DOHH2 (cell line): ENCODE measurements around the gene OLFML1.
A peak's percentile ranks its signal among the peaks of the same experiment; 100 is the strongest.
"Not testable (repeated sequence)": the region's sequence is repeated elsewhere in the genome, so short reads cannot be mapped to it uniquely, and the experiment has no call there.

ENCODE experiments used
- H3F3A ChIP-seq: fragments of 200-600 bp; sonication (generic), shearing (Covaris generic); 2 replicates; pipeline ENCODE4 v1.6.0; 2016; ENCODE audit warnings: antibody characterized with exemption, mild to moderate bottlenecking; ENCODE audit not compliant: control insufficient read depth, insufficient read depth
- H3K27ac ChIP-seq: fragments of 200-600 bp; sonication (generic); 2 replicates; pipeline ENCODE4 v1.5.1; 2014; ENCODE audit warnings: low read depth, mild to moderate bottlenecking, low read length, moderate library complexity
- H3K27me3 ChIP-seq: fragments of 200-600 bp; sonication (generic); 2 replicates; pipeline ENCODE4 v1.6.1; 2014; ENCODE audit warnings: mild to moderate bottlenecking, low read length, mixed read lengths; ENCODE audit not compliant: control insufficient read depth
- H3K36me3 ChIP-seq: fragments of 200-600 bp; sonication (generic); 2 replicates; pipeline ENCODE4 v1.6.1; 2014; ENCODE audit warnings: mild to moderate bottlenecking, low read length, moderate library complexity, mixed read lengths; ENCODE audit not compliant: control insufficient read depth
- H3K4me1 ChIP-seq: fragments of 200-600 bp; sonication (generic); 2 replicates; pipeline ENCODE4 v1.6.1; 2014; ENCODE audit warnings: mild to moderate bottlenecking, low read length, mixed read lengths; ENCODE audit not compliant: control insufficient read depth
- H3K4me2 ChIP-seq: fragments of 200-600 bp; sonication (generic); 2 replicates; pipeline ENCODE4 v1.6.0; 2014; ENCODE audit warnings: mild to moderate bottlenecking, low read length, moderate library complexity
- H3K4me3 ChIP-seq: fragments of 200-600 bp; sonication (generic); 2 replicates; pipeline ENCODE4 v1.5.1; 2014; ENCODE audit warnings: mild to moderate bottlenecking, low read length, mixed read lengths
- H3K79me2 ChIP-seq: fragments of 200-600 bp; sonication (generic); 2 replicates; pipeline ENCODE4 v1.6.1; 2014; ENCODE audit warnings: mild to moderate bottlenecking, low read length, mixed read lengths; ENCODE audit not compliant: control insufficient read depth
- H3K9me2 ChIP-seq: fragments of 200-600 bp; sonication (generic); replicated peaks from 2 replicates; pipeline ENCODE4 v1.6.1; 2014; ENCODE audit warnings: mild to moderate bottlenecking, low read length, mixed read lengths; ENCODE audit not compliant: control insufficient read depth
- H3K9me3 ChIP-seq: fragments of 200-600 bp; sonication (generic); 2 replicates; pipeline ENCODE4 v1.6.1; 2014; ENCODE audit warnings: antibody characterized with exemption, low read length, mixed read lengths; ENCODE audit not compliant: control insufficient read depth, insufficient read depth
- H4K20me1 ChIP-seq: fragments of 200-600 bp; sonication (generic); 2 replicates; pipeline ENCODE4 v1.6.0; 2014; ENCODE audit warnings: low read depth, mild to moderate bottlenecking, antibody characterized with exemption, low read length, moderate library complexity; ENCODE audit not compliant: control insufficient read depth, insufficient read depth
- EZH2phosphoT487 ChIP-seq: fragments of 200-600 bp; sonication (generic); IDR thresholded peaks from 2 replicates; pipeline ENCODE4 v1.6.1; 2017; ENCODE audit warnings: borderline replicate concordance, mild to moderate bottlenecking, antibody characterized with exemption, low read length, moderate library complexity, mixed read lengths
- TF ChIP-seq, protein P1 (sequence below): fragments of 200-600 bp; sonication (generic); IDR thresholded peaks from one replicate; pipeline ENCODE4 v1.5.1; 2014; ENCODE audit warnings: antibody characterized with exemption, mild to moderate bottlenecking, low read depth, low read length; ENCODE audit not compliant: poor library complexity, severe bottlenecking

The OLFML1 gene

DNA sequence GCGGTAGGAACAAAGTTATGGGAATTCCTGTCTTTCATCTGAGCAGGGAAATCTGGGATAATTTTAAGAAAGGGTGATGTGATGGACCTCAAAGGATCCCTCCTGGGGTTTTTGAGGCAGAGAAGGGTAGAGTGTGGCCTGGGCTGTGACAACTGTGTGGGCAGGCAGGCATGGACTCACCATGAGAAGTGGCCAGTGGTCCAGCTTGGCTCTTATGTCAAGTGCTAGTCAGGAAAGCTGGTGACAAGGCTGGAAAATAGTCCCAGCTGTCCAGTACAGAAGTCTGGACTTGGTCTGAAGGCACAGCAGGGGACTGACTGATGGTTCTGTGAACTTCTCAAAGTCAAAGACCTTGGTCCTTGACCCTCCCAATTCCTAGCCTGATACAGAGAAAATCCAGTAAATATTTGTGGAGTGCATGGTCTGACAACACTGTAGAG lies 30.2 kb downstream of the OLFML1 start:
- peaks cover 68% of the 10 kb centered on the region for H3K4me1 ChIP-seq
- H3K4me2 ChIP-seq, result peak overlapping the region; percentile 93
- no peaks in the 10 kb centered on the region for H3K9me3 ChIP-seq
- H3K27me3 ChIP-seq, result no peaks in the 10 kb centered on the region
- H3K79me2 ChIP-seq, result peaks cover 65% of the 10 kb centered on the region
- peak overlapping the region; percentile 86 for H3K4me3 ChIP-seq
- H3K36me3 ChIP-seq, result peaks cover 7% of the 10 kb centered on the region
- no peaks in the 10 kb centered on the region for H3K9me2 ChIP-seq
- H4K20me1 ChIP-seq, result no peaks in the 10 kb centered on the region
- H3K27ac ChIP-seq, result no peak overlapping the region
- no peak for TF ChIP-seq EZH2phosphoT487
- TF ChIP-seq, protein P1, sequence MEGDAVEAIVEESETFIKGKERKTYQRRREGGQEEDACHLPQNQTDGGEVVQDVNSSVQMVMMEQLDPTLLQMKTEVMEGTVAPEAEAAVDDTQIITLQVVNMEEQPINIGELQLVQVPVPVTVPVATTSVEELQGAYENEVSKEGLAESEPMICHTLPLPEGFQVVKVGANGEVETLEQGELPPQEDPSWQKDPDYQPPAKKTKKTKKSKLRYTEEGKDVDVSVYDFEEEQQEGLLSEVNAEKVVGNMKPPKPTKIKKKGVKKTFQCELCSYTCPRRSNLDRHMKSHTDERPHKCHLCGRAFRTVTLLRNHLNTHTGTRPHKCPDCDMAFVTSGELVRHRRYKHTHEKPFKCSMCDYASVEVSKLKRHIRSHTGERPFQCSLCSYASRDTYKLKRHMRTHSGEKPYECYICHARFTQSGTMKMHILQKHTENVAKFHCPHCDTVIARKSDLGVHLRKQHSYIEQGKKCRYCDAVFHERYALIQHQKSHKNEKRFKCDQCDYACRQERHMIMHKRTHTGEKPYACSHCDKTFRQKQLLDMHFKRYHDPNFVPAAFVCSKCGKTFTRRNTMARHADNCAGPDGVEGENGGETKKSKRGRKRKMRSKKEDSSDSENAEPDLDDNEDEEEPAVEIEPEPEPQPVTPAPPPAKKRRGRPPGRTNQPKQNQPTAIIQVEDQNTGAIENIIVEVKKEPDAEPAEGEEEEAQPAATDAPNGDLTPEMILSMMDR, result no peak
- peaks cover 3% of the 10 kb centered on the region for H3F3A ChIP-seq

DNA sequence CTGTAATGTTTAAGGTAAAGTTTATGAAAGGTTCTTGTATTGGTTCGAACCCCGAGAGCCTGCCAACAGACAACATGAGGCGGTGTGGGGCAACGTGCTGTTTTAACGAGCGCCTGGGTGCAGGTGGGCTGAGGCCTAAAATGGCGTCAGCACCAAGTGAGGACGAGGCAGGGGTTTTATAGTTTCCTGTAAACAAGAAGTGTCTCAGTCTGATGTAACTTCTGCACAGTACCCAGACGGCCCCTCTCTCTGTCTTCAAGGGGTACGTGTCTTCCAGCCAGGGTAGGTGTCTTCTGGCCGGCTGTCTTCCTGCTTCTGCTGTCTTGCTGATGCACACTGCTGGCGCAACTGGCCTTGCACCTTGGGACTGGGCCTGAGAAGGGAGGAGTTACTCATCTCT lies 31.2 kb downstream of the OLFML1 start:
- Histone ChIP-seq H3K27me3 (no peaks in the 10 kb centered on the region), H3F3A (peaks cover 12% of the 10 kb centered on the region), H3K27ac (peak overlapping the region; percentile 40), H3K4me3 (peak overlapping the region; percentile 86), H3K9me2 (no peaks in the 10 kb centered on the region), H3K9me3 (no peaks in the 10 kb centered on the region), H4K20me1 (peaks cover under 1% of the 10 kb centered on the region), H3K79me2 (peaks cover 68% of the 10 kb centered on the region), H3K4me2 (peak overlapping the region; percentile 93), H3K4me1 (peaks cover 73% of the 10 kb centered on the region), H3K36me3 (peaks cover 9% of the 10 kb centered on the region)
- no peak for TF ChIP-seq EZH2phosphoT487

DNA sequence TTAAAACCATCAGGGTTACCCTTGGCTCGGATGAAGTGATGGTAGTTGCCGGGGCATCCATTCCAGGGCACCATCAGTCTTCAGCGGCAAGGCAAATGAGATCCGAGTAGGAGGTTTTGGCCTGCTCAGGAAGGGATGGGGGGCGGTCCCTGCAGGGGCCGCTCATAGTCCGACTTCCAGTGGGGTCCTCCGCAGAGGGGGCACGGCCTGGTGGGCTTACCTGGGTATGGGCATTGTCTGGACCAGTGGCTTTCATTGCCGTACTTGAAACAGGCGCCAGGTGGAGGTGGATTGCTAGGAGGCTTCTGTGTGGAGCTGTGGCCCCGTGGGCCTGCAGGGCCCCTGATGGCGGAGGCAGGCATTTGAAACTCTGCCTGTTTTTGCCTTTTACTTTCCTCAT lies 32.4 kb downstream of the OLFML1 start:
- H3K27me3 ChIP-seq, H3K36me3 ChIP-seq, H3K27ac ChIP-seq, H4K20me1 ChIP-seq, H3K9me3 ChIP-seq, H3K4me2 ChIP-seq, H3K9me2 ChIP-seq, H3K4me3 ChIP-seq: not testable (repeated sequence)
- peaks cover 15% of the 10 kb centered on the region for H3F3A ChIP-seq
- peaks cover 73% of the 10 kb centered on the region for H3K4me1 ChIP-seq
- peaks cover 81% of the 10 kb centered on the region for H3K79me2 ChIP-seq

DNA sequence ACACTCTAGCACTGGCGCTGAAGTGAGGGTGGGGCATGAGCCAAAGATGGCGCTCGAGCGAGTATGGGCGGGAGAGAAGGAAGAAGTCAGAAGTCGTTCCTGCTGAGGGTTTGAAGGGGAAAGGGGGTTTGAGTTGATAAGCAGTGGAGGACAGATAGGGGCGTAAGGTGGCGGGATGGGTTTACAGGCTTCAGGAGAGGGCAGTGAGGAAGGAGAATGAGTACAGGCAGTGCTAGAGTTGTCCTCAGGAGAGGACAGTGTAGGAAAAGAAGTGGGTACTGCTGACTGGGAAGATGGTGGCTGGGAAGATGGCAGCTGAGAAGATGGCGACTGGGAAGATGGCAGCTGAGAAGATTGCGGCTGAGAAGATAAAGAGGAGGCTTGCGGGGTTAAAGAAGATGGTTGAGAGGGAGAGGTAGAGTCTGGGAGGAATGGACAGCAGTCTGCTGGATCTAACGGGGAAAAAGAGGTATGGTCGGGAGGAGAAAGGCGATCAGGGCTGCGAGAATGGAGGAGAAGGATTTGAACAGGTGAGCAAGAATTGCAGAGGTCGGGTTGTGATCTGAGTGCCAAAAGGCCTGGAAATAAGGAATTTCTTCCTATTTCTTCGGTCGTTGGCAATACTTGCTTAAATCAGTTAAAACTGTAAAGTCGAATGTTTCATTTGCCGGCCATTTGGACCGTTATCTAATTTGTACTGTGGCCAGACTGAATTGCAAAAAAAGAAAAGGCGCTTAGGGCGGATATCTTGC lies 33.7 kb downstream of the OLFML1 start:
- Histone ChIP-seq H3K9me3 (no peaks in the 10 kb centered on the region), H3F3A (peaks cover 15% of the 10 kb centered on the region), H3K4me2 (peak overlapping the region; percentile 72), H3K9me2 (no peaks in the 10 kb centered on the region), H3K27ac (no peak overlapping the region), H3K4me3 (peak overlapping the region; percentile 59; the same call in 1 of the 2 replicates), H3K79me2 (peaks cover 91% of the 10 kb centered on the region), H3K36me3 (peaks cover 7% of the 10 kb centered on the region), H3K4me1 (peaks cover 80% of the 10 kb centered on the region), H4K20me1 (peaks cover 4% of the 10 kb centered on the region), H3K27me3 (no peaks in the 10 kb centered on the region)
- no peak for TF ChIP-seq EZH2phosphoT487
- TF ChIP-seq, protein P1, result no peak
